LNCaP clone FGC (cell line): Measurements from ENCODE around the gene FSD2.

Experiments used
- DNase-seq: peaks from one replicate; pipeline ENCODE4 v3.0.0-alpha.2; 2011; ENCODE audit warnings: low read depth
- H3K4me3 ChIP-seq: 2 replicates; pipeline ENCODE4 v1.5.1; 2011; ENCODE audit warnings: mild to moderate bottlenecking, low read depth, low read length, control low read depth
- CTCF ChIP-seq: IDR thresholded peaks from 2 replicates; pipeline ENCODE4 v1.5.1; 2012; ENCODE audit warnings: mild to moderate bottlenecking; ENCODE audit not compliant: control insufficient read depth, insufficient read depth; ENCODE audit errors: extremely low read depth

Gene FSD2

GRCh38 chr15:82792068-82792467 is 13.8 kb downstream of the FSD2 start:
- H3K4me3 ChIP-seq = no peak overlapping the region
- no peak for DNase-seq
- no peak for TF ChIP-seq CTCF

GRCh38 chr15:82790321-82790720 is 15.5 kb downstream of the FSD2 start:
- no peak for TF ChIP-seq CTCF
- no peak overlapping the region for H3K4me3 ChIP-seq
- no peak for DNase-seq

GRCh38 chr15:82789491-82789890 is 16.4 kb downstream of the FSD2 start:
- no peak for TF ChIP-seq CTCF
- H3K4me3 ChIP-seq = no peak overlapping the region
- DNase-seq = no peak

DNA sequence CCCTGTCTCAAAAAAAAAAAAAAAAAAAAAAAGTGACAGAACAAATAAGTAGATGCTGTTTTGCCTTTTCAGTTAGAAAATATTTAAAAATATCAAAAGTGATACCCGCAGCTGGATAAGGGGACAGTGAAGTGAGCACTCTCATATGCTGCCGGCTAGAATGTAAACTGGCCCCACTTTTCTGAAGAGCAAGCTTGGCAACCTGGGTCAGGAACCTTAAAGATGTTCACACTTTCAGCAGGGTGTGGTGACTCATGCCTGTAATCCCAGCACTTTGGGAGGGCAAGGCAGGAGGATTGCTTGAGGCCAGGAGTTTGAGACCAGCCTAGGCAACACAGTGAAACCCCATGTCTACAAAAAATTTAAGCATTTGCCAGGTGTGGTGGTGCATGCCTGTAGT is 17.4 kb downstream of the FSD2 start:
- no peak overlapping the region for H3K4me3 ChIP-seq
- no peak for DNase-seq
- no peak for TF ChIP-seq CTCF

- no peak for DNase-seq
- TF ChIP-seq CTCF = no peak
- no peak overlapping the region for H3K4me3 ChIP-seq
These were observed 24.5 kb downstream of the FSD2 start for GRCh38 chr15:82781349-82781748.

DNA sequence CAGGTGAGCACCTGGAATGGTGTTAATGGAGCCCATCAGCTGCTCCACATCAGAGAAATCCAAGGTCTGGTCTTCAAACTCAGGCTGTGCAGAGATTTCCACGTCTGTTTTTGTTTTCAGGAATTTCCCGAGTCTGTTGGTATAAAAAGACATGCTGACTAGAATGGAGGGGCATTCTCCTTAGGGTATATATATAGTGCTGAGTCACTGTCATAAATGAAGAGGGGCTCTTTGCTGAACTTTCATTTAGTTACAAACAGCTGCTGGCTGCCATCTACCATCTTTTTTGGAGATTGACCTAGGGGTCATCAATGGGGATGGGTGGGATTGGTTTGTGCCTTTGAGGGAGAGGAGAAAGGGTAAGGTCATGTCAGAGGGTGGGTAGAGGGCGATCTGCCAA is 27.1 kb downstream of the FSD2 start:
- no peak for TF ChIP-seq CTCF
- DNase-seq = no peak
- no peak overlapping the region for H3K4me3 ChIP-seq

DNA sequence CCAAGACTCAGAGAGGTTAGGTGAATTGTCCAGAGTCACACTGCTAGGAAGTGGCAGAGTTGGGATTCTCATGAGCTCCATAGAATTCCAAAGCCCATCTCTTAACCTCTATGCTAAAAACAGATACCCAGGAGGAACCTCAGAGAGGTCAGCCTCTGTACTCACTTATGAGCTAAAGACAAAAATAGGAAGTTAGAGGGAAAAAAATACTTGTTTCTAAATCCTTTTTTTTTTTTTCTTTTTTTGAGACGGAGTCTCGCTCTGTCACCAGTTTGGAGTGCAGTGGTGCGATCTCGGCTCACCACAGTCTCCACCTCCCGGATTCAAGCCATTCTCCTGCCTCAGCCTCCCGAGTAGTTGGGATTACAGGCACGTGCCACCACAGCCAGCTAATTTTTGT is 31.4 kb downstream of the FSD2 start:
- no peak overlapping the region for H3K4me3 ChIP-seq
- TF ChIP-seq CTCF = no peak
- DNase-seq = no peak
